GM18498 (cell line): Measurements from ENCODE around the gene RAD50.
"Not testable (repeated sequence)": the region's sequence is repeated elsewhere in the genome, so short reads cannot be mapped to it uniquely, and the experiment has no call there.

Source experiments
- ATAC-seq: cut with Tn5 transposase; IDR thresholded peaks from one replicate; pipeline ENCODE4 v1.9.1; 2021; ENCODE audit warnings: mild to moderate bottlenecking, moderate library complexity; ENCODE audit not compliant: unreplicated experiment

The RAD50 gene

GRCh38 chr5:132556153-132556762, 519 bp upstream of the RAD50 start:
- no peak for ATAC-seq

GRCh38 chr5:132557478-132558172, 848 bp downstream of the RAD50 start:
- peak; percentile 42 for ATAC-seq

- no peak for ATAC-seq
Observed at GRCh38 chr5:132559383-132560060, 2.7 kb downstream of the RAD50 start.

GRCh38 chr5:132561601-132562000, 4.8 kb downstream of the RAD50 start:
- ATAC-seq = no peak

- ATAC-seq = not testable (repeated sequence)
Observed at GRCh38 chr5:132564555-132564954, 7.8 kb downstream of the RAD50 start.

- ATAC-seq = no peak
Observed at GRCh38 chr5:132566657-132567056, 9.9 kb downstream of the RAD50 start.

- no peak for ATAC-seq
Observed at GRCh38 chr5:132576123-132576522, 19.3 kb downstream of the RAD50 start.

GRCh38 chr5:132584560-132584959, 27.8 kb downstream of the RAD50 start:
- ATAC-seq = not testable (repeated sequence)

GRCh38 chr5:132586063-132586462, 29.3 kb downstream of the RAD50 start:
- ATAC-seq = no peak

GRCh38 chr5:132589467-132589866, 32.7 kb downstream of the RAD50 start:
- no peak for ATAC-seq

GRCh38 chr5:132591145-132591544, 34.4 kb downstream of the RAD50 start:
- no peak for ATAC-seq

- ATAC-seq = no peak
Observed at GRCh38 chr5:132592521-132592920, 35.7 kb downstream of the RAD50 start.

GRCh38 chr5:132594170-132594569, 37.4 kb downstream of the RAD50 start:
- ATAC-seq = no peak

- no peak for ATAC-seq
Observed at GRCh38 chr5:132595624-132596023, 38.8 kb downstream of the RAD50 start.

- ATAC-seq = no peak
Observed at GRCh38 chr5:132601071-132601728, 44.4 kb downstream of the RAD50 start.

GRCh38 chr5:132607095-132607494, 50.3 kb downstream of the RAD50 start:
- no peak for ATAC-seq

GRCh38 chr5:132608107-132608506, 51.3 kb downstream of the RAD50 start:
- no peak for ATAC-seq

GRCh38 chr5:132611965-132612364, 55.2 kb downstream of the RAD50 start:
- ATAC-seq = no peak

- ATAC-seq = no peak
Observed at GRCh38 chr5:132612846-132613245, 56.1 kb downstream of the RAD50 start.

GRCh38 chr5:132621699-132622098, 64.9 kb downstream of the RAD50 start:
- ATAC-seq = no peak

- no peak for ATAC-seq
Observed at GRCh38 chr5:132622608-132623007, 65.8 kb downstream of the RAD50 start.

GRCh38 chr5:132627470-132627869, 70.7 kb downstream of the RAD50 start:
- ATAC-seq = no peak
